Ectodermal cell (in vitro differentiated cells): ENCODE data around the gene REPIN1.
"Not testable (repeated sequence)": the region's sequence is repeated elsewhere in the genome, so short reads cannot be mapped to it uniquely, and the experiment has no call there.

ENCODE experiments used
- H3K27ac ChIP-seq: 2 replicates; pipeline ENCODE4 v1.7.0; 2013; ENCODE audit warnings: mild to moderate bottlenecking, low read depth, low read length; ENCODE audit not compliant: insufficient read depth, poor library complexity, severe bottlenecking
- H3K27me3 ChIP-seq: 2 replicates; pipeline ENCODE4 v1.7.0; 2013; ENCODE audit warnings: mild to moderate bottlenecking, low read length; ENCODE audit not compliant: insufficient read depth, control insufficient read depth, poor library complexity, severe bottlenecking
- H3K36me3 ChIP-seq: one replicate; pipeline ENCODE4 v1.7.0; 2013; ENCODE audit warnings: low read length; ENCODE audit not compliant: control insufficient read depth, insufficient read depth
- H3K4me1 ChIP-seq: one replicate; pipeline ENCODE4 v1.7.0; 2013; ENCODE audit warnings: low read length; ENCODE audit not compliant: control insufficient read depth, insufficient read depth
- H3K4me3 ChIP-seq: 2 replicates; pipeline ENCODE4 v1.7.0; 2013; ENCODE audit warnings: low read depth, low read length, control low read depth; ENCODE audit not compliant: insufficient read depth
- H3K9me3 ChIP-seq: 2 replicates; pipeline ENCODE4 v1.7.0; 2013; ENCODE audit warnings: mild to moderate bottlenecking, low read length, moderate library complexity; ENCODE audit not compliant: control insufficient read depth
- WGBS, 2 experiments: methylation state at CpG; one replicate each; pipeline ENCODE4 v1.1.7; 2013; ENCODE audit warnings: missing lambda C conversion rate in 2 of 2; 5-methylcytosine and 5-hydroxymethylcytosine counted together

The REPIN1 gene

DNA sequence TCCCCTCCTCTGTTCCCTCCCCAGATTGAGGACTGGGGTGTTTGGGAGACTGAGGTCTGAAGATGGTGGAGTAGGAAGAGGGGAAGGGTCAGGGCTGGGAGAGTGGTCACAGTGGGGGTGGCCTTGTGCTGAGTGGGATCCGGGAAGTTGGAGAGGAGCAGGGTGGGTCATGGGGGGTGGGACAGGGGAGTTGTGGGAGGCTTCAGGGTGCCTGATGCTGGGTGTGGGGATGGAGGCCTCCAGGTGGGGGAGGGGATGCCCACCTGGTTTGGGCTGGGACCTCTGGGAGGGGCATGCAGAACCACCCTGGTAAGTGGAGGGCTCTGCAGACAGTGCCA is 13.1 kb downstream of the REPIN1 start:
- Histone ChIP-seq H3K27me3 (no peaks in the 10 kb centered on the region), H3K36me3 (no peaks in the 10 kb centered on the region), H3K4me3 (no peak overlapping the region), H3K27ac (no peak overlapping the region), H3K9me3 (no peaks in the 10 kb centered on the region), H3K4me1 (peaks cover 64% of the 10 kb centered on the region)
- 96 to 97% methylated on average over 1 of the region's 1 CpG for WGBS, 2 experiments

GRCh38 chr7:150382123-150382843 is 13.7 kb downstream of the REPIN1 start:
- H3K27me3 ChIP-seq, result no peaks in the 10 kb centered on the region
- H3K4me3 ChIP-seq, result peak overlapping the region; percentile 10
- peaks cover 65% of the 10 kb centered on the region for H3K4me1 ChIP-seq
- no peaks in the 10 kb centered on the region for H3K36me3 ChIP-seq
- H3K27ac ChIP-seq, result peak overlapping the region; percentile 89
- WGBS, 2 experiments, result 83 to 84% methylated on average over 20 of the region's 20 CpGs
- no peaks in the 10 kb centered on the region for H3K9me3 ChIP-seq

DNA sequence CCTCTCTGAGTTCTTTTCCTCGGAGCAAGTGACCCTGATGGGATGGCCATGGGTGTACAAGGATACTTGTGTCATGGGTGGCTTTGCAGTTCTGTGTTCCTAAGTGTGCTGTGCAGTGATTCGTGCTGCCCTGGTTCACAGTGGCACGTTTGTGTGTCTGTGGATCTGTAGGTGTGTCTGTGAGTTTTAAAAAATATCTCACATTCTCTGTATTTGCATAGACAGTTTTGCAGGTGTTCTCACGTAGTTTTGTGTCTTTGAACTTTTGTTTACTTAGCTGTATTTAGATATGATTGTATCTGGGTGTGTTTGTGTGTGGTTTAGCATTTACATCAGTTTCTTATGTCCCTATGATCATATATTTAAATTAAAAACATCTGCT is 14.2 kb downstream of the REPIN1 start:
- WGBS, 2 experiments, result 82 to 90% methylated on average over 4 of the region's 4 CpGs
- H3K4me1 ChIP-seq, result peaks cover 65% of the 10 kb centered on the region
- peak overlapping the region; percentile 10 for H3K4me3 ChIP-seq
- peak overlapping the region; percentile 89 for H3K27ac ChIP-seq
- no peaks in the 10 kb centered on the region for H3K27me3 ChIP-seq
- no peaks in the 10 kb centered on the region for H3K9me3 ChIP-seq
- no peaks in the 10 kb centered on the region for H3K36me3 ChIP-seq

DNA sequence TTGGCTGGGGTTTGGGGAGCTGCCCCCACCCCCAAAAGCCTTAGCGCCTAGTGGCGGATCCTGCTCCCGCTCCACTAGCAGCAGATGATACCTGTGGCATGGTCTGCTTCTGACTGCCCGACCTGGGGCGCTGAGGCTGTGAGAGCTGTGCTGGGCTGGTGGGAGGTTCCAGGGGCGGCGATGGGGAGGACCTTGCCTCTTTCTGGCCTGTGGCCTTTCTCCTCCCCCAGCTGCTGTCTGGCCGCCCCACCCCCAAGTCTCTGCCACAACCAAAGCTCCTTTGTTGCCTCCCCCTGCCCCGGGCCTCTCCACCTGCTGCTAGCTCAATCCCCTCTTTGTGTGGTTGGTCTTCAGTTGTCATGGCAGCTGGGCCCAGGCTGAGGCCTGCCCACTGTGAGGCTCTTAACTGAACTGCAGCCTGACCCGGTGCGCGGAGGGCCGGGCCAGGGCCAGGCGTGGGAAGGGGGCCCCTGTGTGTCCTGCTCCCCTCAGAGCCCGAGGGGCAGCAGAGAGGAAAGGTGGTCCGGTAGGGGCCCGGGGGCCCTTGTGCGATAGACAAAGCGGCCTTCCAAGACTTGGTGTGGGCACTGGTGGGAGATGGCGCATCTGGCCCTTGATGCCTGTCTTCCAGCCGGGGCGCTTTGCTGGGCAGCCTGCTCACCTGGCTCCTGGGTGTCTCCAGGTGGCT is 15.2 kb downstream of the REPIN1 start:
- Histone ChIP-seq H3K9me3 (no peaks in the 10 kb centered on the region), H3K27me3 (no peaks in the 10 kb centered on the region), H3K36me3 (no peaks in the 10 kb centered on the region), H3K4me3 (peak overlapping the region; percentile 30), H3K27ac (peak overlapping the region; percentile 89), H3K4me1 (peaks cover 74% of the 10 kb centered on the region)
- 19 to 20% methylated on average over 22 of the region's 22 CpGs for WGBS, 2 experiments

GRCh38 chr7:150384406-150385301 is 16.0 kb downstream of the REPIN1 start:
- H3K9me3 ChIP-seq, result no peaks in the 10 kb centered on the region
- peaks cover under 1% of the 10 kb centered on the region for H3K36me3 ChIP-seq
- no peaks in the 10 kb centered on the region for H3K27me3 ChIP-seq
- H3K4me3 ChIP-seq, result peak overlapping the region; percentile 30
- WGBS, 2 experiments, result 66 to 70% methylated on average over 13 to 15 of the region's 15 CpGs
- H3K4me1 ChIP-seq, result peaks cover 74% of the 10 kb centered on the region
- peak overlapping the region; percentile 89 for H3K27ac ChIP-seq

DNA sequence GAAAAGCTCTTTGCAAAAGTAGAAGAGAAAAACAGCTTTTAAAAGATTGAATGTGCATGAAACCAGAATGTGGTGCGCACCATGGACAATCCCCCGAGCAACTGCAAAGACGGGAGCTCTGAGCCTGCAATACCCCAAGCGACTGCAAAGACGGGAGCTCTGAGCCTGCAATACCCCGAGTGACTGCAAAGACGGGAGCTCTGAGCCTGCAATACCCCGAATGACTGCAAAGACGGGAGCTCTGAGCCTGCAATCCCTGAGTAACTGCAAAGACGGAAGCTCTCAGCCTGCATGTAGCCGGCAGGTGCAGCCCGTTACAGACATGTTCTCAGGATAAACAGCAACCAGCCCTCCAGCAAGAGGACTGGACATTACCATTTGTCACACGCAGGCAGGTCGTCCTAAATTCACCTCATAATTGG is 16.7 kb downstream of the REPIN1 start:
- WGBS, 2 experiments, result 70 to 71% methylated on average over 13 to 14 of the region's 14 CpGs
- Histone ChIP-seq H3K27me3 (no peaks in the 10 kb centered on the region), H3K9me3 (no peaks in the 10 kb centered on the region), H3K4me3 (no peak overlapping the region), H3K27ac (peak overlapping the region; percentile 36), H3K36me3 (peaks cover 8% of the 10 kb centered on the region), H3K4me1 (peaks cover 71% of the 10 kb centered on the region)

- Histone ChIP-seq H3K4me1 (peaks cover 65% of the 10 kb centered on the region), H3K27ac (peak overlapping the region; percentile 36)
- H3K36me3 ChIP-seq, H3K4me3 ChIP-seq, H3K27me3 ChIP-seq, H3K9me3 ChIP-seq: not testable (repeated sequence)
- WGBS, 2 experiments, result 78 to 82% methylated on average over 5 to 6 of the region's 6 CpGs
These were observed 17.3 kb downstream of the REPIN1 start for GRCh38 chr7:150385884-150386283.

- Histone ChIP-seq H3K27me3 (no peaks in the 10 kb centered on the region), H3K9me3 (no peaks in the 10 kb centered on the region), H3K27ac (no peak overlapping the region), H3K4me1 (peaks cover 43% of the 10 kb centered on the region), H3K36me3 (peaks cover 8% of the 10 kb centered on the region), H3K4me3 (no peak overlapping the region)
- 79 to 83% methylated on average over 7 of the region's 7 CpGs for WGBS, 2 experiments
These were observed 19.7 kb downstream of the REPIN1 start for GRCh38 chr7:150388306-150388705.

DNA sequence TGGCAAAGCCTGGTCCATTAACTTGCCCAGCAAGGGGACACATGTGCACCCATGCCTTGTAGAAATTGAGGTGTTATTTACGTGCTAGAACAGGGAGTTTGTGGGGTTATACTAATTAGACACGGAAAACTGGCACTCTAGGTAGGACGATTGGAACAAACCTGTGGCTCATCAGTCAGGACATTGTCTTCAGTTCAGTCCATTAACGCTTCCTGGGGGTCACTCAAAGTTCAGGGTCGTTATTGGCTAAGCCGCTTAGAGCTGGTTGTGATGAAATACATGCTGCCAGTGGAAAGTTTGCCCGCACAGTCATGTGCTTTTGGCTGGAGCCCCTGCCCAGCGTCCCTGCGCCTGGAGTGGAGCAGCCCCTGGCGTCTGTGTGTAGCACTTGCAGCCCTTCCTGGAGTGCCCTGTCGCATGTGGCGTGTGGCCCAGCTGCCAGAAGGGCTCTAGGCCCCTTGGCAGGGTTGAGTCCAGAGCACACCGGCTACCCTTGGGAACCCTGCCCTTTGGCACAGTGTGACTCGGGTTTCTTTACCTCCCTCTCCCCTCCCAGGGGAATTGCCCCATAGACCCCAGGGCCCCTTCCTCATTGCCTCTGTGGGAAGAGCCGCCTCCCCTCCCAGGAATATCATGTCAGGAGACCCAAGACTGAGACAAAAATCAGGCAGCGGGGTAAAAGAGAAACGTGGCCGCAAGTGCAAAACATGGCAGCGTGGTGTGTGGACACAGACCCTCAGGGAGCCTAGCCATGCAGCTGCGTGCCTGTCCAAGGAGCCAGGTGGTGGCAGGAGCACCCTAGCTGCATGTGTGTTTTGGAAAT is 20.3 kb downstream of the REPIN1 start:
- H3K36me3 ChIP-seq, result peaks cover 8% of the 10 kb centered on the region
- WGBS, 2 experiments, result 90% methylated on average over 20 of the region's 20 CpGs
- no peak overlapping the region for H3K27ac ChIP-seq
- no peaks in the 10 kb centered on the region for H3K27me3 ChIP-seq
- no peak overlapping the region for H3K4me3 ChIP-seq
- H3K9me3 ChIP-seq, result no peaks in the 10 kb centered on the region
- peaks cover 37% of the 10 kb centered on the region for H3K4me1 ChIP-seq
